Measurements from ENCODE around the gene ZNF221.

The ZNF221 gene

GRCh38 chr19:44002566-44003460 lies 51.8 kb downstream of the ZNF221 start, which contains the start of gene ZNF230:
Gene ZNF230 (plus strand): TSS chr19:44002957. CDS start chr19:44007079, 4,122 bp downstream.
- H3K4me1 ChIP-seq (ENCODE audit: control insufficient read depth, insufficient read depth, low read length, poor library complexity, severe bottlenecking) = peaks cover 10% of the 10 kb centered on the region
- H3K36me3 ChIP-seq (ENCODE audit: control insufficient read depth, insufficient read depth, low read length) = peaks cover 15% of the 10 kb centered on the region
- H3K9me3 ChIP-seq (ENCODE audit: control insufficient read depth, low read length) = peaks cover 3% of the 10 kb centered on the region
- H3K27ac ChIP-seq (ENCODE audit: insufficient read depth, low read length, poor library complexity, severe bottlenecking) = peak within 1 kb of the TSS; percentile 61
- DNase-seq = peak; percentile 71 to 74 (median 72)
- H3K4me3 ChIP-seq (ENCODE audit: insufficient read depth, low read depth, low read length, poor library complexity, severe bottlenecking) = peak within 1 kb of the TSS; percentile 88
- no peaks in the 10 kb centered on the region for H3K27me3 ChIP-seq (replicated peaks; ENCODE audit: control insufficient read depth, insufficient read depth, low read length, poor library complexity, severe bottlenecking)

- no peaks in the 10 kb centered on the region for H3K27me3 ChIP-seq (replicated peaks; ENCODE audit: control insufficient read depth, insufficient read depth, low read length, poor library complexity, severe bottlenecking)
- no peak overlapping the region for H3K27ac ChIP-seq (ENCODE audit: insufficient read depth, low read length, poor library complexity, severe bottlenecking)
- DNase-seq = no peak
- peaks cover 11% of the 10 kb centered on the region for H3K9me3 ChIP-seq (ENCODE audit: control insufficient read depth, low read length)
- peak overlapping the region; percentile 88 for H3K4me3 ChIP-seq (ENCODE audit: insufficient read depth, low read depth, low read length, poor library complexity, severe bottlenecking)
- peaks cover 21% of the 10 kb centered on the region for H3K36me3 ChIP-seq (ENCODE audit: control insufficient read depth, insufficient read depth, low read length)
- peaks cover 10% of the 10 kb centered on the region for H3K4me1 ChIP-seq (ENCODE audit: control insufficient read depth, insufficient read depth, low read length, poor library complexity, severe bottlenecking)
These were observed 52.5 kb downstream of the ZNF221 start for GRCh38 chr19:44003461-44004009.

- DNase-seq = no peak
- peaks cover 27% of the 10 kb centered on the region for H3K9me3 ChIP-seq (ENCODE audit: control insufficient read depth, low read length)
- peaks cover 45% of the 10 kb centered on the region for H3K36me3 ChIP-seq (ENCODE audit: control insufficient read depth, insufficient read depth, low read length)
- H3K4me3 ChIP-seq (ENCODE audit: insufficient read depth, low read depth, low read length, poor library complexity, severe bottlenecking) = no peak overlapping the region
- no peaks in the 10 kb centered on the region for H3K27me3 ChIP-seq (replicated peaks; ENCODE audit: control insufficient read depth, insufficient read depth, low read length, poor library complexity, severe bottlenecking)
- H3K27ac ChIP-seq (ENCODE audit: insufficient read depth, low read length, poor library complexity, severe bottlenecking) = no peak overlapping the region
- peaks cover 10% of the 10 kb centered on the region for H3K4me1 ChIP-seq (ENCODE audit: control insufficient read depth, insufficient read depth, low read length, poor library complexity, severe bottlenecking)
These were observed 54.9 kb downstream of the ZNF221 start for GRCh38 chr19:44005973-44006372.

- no peak overlapping the region for H3K27ac ChIP-seq (ENCODE audit: insufficient read depth, low read length, poor library complexity, severe bottlenecking)
- peaks cover 60% of the 10 kb centered on the region for H3K36me3 ChIP-seq (ENCODE audit: control insufficient read depth, insufficient read depth, low read length)
- H3K27me3 ChIP-seq (replicated peaks; ENCODE audit: control insufficient read depth, insufficient read depth, low read length, poor library complexity, severe bottlenecking) = no peaks in the 10 kb centered on the region
- H3K9me3 ChIP-seq (ENCODE audit: control insufficient read depth, low read length) = peaks cover 38% of the 10 kb centered on the region
- no peak for DNase-seq
- H3K4me1 ChIP-seq (ENCODE audit: control insufficient read depth, insufficient read depth, low read length, poor library complexity, severe bottlenecking) = peaks cover 10% of the 10 kb centered on the region
- no peak overlapping the region for H3K4me3 ChIP-seq (ENCODE audit: insufficient read depth, low read depth, low read length, poor library complexity, severe bottlenecking)
These were observed 56.4 kb downstream of the ZNF221 start for GRCh38 chr19:44007473-44007872.

- Histone ChIP-seq H3K4me1 (ENCODE audit: control insufficient read depth, insufficient read depth, low read length, poor library complexity, severe bottlenecking) (no peaks in the 10 kb centered on the region), H3K9me3 (ENCODE audit: control insufficient read depth, low read length) (peaks cover 40% of the 10 kb centered on the region), H3K36me3 (ENCODE audit: control insufficient read depth, insufficient read depth, low read length) (peaks cover 62% of the 10 kb centered on the region), H3K4me3 (ENCODE audit: insufficient read depth, low read depth, low read length, poor library complexity, severe bottlenecking) (no peak overlapping the region), H3K27ac (ENCODE audit: insufficient read depth, low read length, poor library complexity, severe bottlenecking) (no peak overlapping the region), H3K27me3 (replicated peaks; ENCODE audit: control insufficient read depth, insufficient read depth, low read length, poor library complexity, severe bottlenecking) (no peaks in the 10 kb centered on the region)
- DNase-seq = no peak
These were observed 59.4 kb downstream of the ZNF221 start for GRCh38 chr19:44010468-44010867.

Measured in effector memory CD4-positive, alpha-beta T cell (primary cell).